Esophagus muscularis mucosa (tissue), 3 donors: ENCODE data around the gene RPS6KB1.

ENCODE experiments used
- CTCF ChIP-seq, 3 experiments: fragments of 200-600 bp in 2 of 3; fragments of 450-650 bp in 1 of 3; sonication (generic) in 2 of 3; IDR thresholded peaks; one replicate each; pipeline ENCODE4 v1.5.1; 2017 to 2019; ENCODE audit warnings: antibody characterized with exemption in 3 of 3, mild to moderate bottlenecking in 2 of 3, moderate library complexity in 1 of 3
- POLR2AphosphoS5 ChIP-seq, 2 donors: sonication (generic); formaldehyde crosslinking; IDR thresholded peaks; one replicate each; pipeline ENCODE4 v1.6.1; 2017; ENCODE audit warnings: antibody characterized with exemption in 2 of 2

- TF ChIP-seq CTCF (IDR thresholded peaks at IDR 0.05) (peak in 2 of 3 experiments; percentile 8 to 27), POLR2AphosphoS5 (IDR thresholded peaks at IDR 0.05) (peak; percentile 34 to 65)
Observed at GRCh38 chr17:59853168-59853918, 39.6 kb upstream of the RPS6KB1 start.
